ENCODE results near the gene PLXNC1. TPM values are rescaled to one million over a fixed set of nuclear protein-coding genes. Genes with fewer than 3 reads are reported as not detected.

The PLXNC1 gene
- total RNA-seq, 2 donors from 2014 or later, result 8.5 to 9.2 TPM

DNA sequence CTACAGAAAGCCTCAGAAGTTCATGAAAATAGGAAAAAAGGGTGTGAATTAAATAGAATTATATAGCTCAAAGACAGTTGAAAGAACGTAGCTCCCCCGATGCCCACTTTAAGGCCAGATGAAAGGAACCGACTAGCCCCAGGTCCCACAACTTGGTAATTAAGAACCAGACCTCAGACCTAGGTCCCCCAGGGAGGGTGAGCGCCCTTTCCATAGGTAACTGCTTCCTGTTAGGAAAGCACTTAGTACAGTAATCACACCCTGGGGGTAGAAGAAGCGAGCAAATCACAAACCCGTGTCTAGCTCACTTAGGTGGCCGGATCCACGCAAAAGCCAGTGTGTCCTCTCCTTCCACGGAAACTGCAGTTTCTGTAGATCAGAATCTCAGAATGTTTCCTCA is 77.1 kb downstream of the PLXNC1 start:
- Histone ChIP-seq H3K4me1 (ENCODE audit: control insufficient read depth in 1 of 2, low read depth in 2 of 2) (no peaks in the 10 kb centered on the region), H3K36me3 (no peaks in the 10 kb centered on the region), H3K27ac (no peak overlapping the region), H3K4me3 (no peak overlapping the region), H3K27me3 (replicated peaks; ENCODE audit: insufficient read depth) (no peaks in the 10 kb centered on the region), H3K9me3 (no peaks in the 10 kb centered on the region)
- no peak for ATAC-seq (ENCODE audit: insufficient number of reproducible peaks, low FRiP score, low read depth)
- TF ChIP-seq CTCF (IDR thresholded peaks at IDR 0.05), result no peak
- no peak for DNase-seq (ENCODE audit: low spot score)

DNA sequence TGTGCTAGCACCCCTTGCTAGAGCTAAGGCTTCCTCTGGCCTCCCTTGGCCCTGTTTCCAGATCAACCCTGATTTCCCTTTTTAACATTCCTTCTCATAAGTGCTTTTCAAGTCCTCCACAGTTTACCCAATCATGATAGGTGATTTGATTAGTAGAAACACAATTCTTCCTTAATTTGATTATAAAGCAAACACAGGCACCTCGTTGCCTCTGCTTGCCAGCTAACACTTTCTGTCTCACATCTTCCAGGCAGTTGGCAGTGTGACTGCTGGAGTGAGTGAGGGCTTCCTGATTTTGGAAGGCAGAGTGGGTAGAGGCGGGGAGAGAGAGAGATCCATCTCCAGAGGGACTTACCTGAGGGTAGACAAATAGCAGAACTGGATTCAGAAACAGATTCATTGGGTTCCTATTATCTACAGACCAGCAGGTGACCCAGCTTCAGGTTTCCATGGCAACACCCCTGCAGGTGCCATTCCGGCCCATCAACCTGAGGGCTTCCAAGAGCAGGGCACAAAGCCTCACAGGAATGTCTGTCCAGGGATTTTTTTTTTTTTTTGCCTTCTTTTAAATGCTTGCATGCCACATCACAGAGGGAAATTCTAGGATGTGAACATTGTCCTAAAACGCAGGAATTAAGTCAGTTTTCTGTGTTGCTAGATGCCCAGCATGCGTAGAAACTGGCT is 77.7 kb downstream of the PLXNC1 start:
- Histone ChIP-seq H3K9me3 (no peaks in the 10 kb centered on the region), H3K4me3 (no peak overlapping the region), H3K27ac (no peak overlapping the region), H3K4me1 (ENCODE audit: control insufficient read depth in 1 of 2, low read depth in 2 of 2) (no peaks in the 10 kb centered on the region), H3K27me3 (replicated peaks; ENCODE audit: insufficient read depth) (no peaks in the 10 kb centered on the region), H3K36me3 (no peaks in the 10 kb centered on the region)
- ATAC-seq (ENCODE audit: insufficient number of reproducible peaks, low FRiP score, low read depth) (no peak), DNase-seq (ENCODE audit: low spot score) (no peak)
- TF ChIP-seq CTCF (IDR thresholded peaks at IDR 0.05), result no peak

- Histone ChIP-seq H3K4me3 (no peak overlapping the region), H3K4me1 (ENCODE audit: control insufficient read depth in 1 of 2, low read depth in 2 of 2) (no peaks in the 10 kb centered on the region), H3K27ac (no peak overlapping the region), H3K27me3 (replicated peaks; ENCODE audit: insufficient read depth) (no peaks in the 10 kb centered on the region), H3K36me3 (no peaks in the 10 kb centered on the region), H3K9me3 (no peaks in the 10 kb centered on the region)
- TF ChIP-seq CTCF (IDR thresholded peaks at IDR 0.05), result no peak
- ATAC-seq (ENCODE audit: insufficient number of reproducible peaks, low FRiP score, low read depth) (no peak), DNase-seq (ENCODE audit: low spot score) (no peak)
Observed at GRCh38 chr12:94227066-94227465, 78.7 kb downstream of the PLXNC1 start.

DNA sequence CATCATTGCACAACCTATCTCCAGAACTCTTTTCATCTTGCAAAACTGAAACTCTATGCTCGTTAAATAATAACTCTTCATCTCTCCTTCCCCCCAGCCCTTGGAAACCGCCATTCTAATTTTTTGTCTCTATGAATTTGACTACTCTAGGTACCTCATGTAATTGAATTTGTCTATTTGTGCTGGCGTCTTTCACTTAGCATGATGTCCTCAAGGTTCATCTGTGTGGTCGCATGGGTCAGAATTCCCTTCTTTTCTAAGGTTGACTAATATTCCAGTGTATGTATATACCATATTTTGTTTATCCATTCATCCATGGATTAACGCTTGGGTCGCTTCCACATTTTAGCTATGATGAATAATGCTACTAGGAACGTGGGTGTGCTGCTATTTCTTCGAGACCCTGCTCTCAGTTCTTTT is 80.1 kb downstream of the PLXNC1 start:
- Histone ChIP-seq H3K9me3 (no peaks in the 10 kb centered on the region), H3K27me3 (replicated peaks; ENCODE audit: insufficient read depth) (no peaks in the 10 kb centered on the region), H3K36me3 (no peaks in the 10 kb centered on the region), H3K4me3 (no peak overlapping the region), H3K4me1 (ENCODE audit: control insufficient read depth in 1 of 2, low read depth in 2 of 2) (no peaks in the 10 kb centered on the region), H3K27ac (no peak overlapping the region)
- no peak for TF ChIP-seq CTCF (IDR thresholded peaks at IDR 0.05)
- no peak for DNase-seq (ENCODE audit: low spot score)
- ATAC-seq (ENCODE audit: insufficient number of reproducible peaks, low FRiP score, low read depth), result no peak

GRCh38 chr12:94229902-94230301 is 81.5 kb downstream of the PLXNC1 start:
- TF ChIP-seq CTCF (IDR thresholded peaks at IDR 0.05), result no peak
- no peaks in the 10 kb centered on the region for H3K27me3 ChIP-seq (replicated peaks; ENCODE audit: insufficient read depth)
- no peaks in the 10 kb centered on the region for H3K36me3 ChIP-seq
- no peaks in the 10 kb centered on the region for H3K4me1 ChIP-seq (ENCODE audit: control insufficient read depth in 1 of 2, low read depth in 2 of 2)
- DNase-seq (ENCODE audit: low spot score) (no peak), ATAC-seq (ENCODE audit: insufficient number of reproducible peaks, low FRiP score, low read depth) (no peak)
- H3K9me3 ChIP-seq, result no peaks in the 10 kb centered on the region
- H3K4me3 ChIP-seq, result no peak overlapping the region
- H3K27ac ChIP-seq, result no peak overlapping the region
